Femur (tissue), 1 donor: ENCODE results near the gene RAPH1.
A peak's percentile ranks its signal among the peaks of the same experiment; 100 is the strongest.

Source experiments
- DNase-seq: peaks from one replicate; pipeline ENCODE4 v3.0.0-alpha.2; 2017

RAPH1 gene, protein sequence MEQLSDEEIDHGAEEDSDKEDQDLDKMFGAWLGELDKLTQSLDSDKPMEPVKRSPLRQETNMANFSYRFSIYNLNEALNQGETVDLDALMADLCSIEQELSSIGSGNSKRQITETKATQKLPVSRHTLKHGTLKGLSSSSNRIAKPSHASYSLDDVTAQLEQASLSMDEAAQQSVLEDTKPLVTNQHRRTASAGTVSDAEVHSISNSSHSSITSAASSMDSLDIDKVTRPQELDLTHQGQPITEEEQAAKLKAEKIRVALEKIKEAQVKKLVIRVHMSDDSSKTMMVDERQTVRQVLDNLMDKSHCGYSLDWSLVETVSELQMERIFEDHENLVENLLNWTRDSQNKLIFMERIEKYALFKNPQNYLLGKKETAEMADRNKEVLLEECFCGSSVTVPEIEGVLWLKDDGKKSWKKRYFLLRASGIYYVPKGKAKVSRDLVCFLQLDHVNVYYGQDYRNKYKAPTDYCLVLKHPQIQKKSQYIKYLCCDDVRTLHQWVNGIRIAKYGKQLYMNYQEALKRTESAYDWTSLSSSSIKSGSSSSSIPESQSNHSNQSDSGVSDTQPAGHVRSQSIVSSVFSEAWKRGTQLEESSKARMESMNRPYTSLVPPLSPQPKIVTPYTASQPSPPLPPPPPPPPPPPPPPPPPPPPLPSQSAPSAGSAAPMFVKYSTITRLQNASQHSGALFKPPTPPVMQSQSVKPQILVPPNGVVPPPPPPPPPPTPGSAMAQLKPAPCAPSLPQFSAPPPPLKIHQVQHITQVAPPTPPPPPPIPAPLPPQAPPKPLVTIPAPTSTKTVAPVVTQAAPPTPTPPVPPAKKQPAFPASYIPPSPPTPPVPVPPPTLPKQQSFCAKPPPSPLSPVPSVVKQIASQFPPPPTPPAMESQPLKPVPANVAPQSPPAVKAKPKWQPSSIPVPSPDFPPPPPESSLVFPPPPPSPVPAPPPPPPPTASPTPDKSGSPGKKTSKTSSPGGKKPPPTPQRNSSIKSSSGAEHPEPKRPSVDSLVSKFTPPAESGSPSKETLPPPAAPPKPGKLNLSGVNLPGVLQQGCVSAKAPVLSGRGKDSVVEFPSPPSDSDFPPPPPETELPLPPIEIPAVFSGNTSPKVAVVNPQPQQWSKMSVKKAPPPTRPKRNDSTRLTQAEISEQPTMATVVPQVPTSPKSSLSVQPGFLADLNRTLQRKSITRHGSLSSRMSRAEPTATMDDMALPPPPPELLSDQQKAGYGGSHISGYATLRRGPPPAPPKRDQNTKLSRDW

GRCh38 chr2:203535078-203535783, at the start of gene RAPH1:
TSS of gene RAPH1 (minus strand) at chr2:203535301. CDS start at chr2:203495353, 39,948 bp downstream.
- peak; percentile 92 for DNase-seq

DNA sequence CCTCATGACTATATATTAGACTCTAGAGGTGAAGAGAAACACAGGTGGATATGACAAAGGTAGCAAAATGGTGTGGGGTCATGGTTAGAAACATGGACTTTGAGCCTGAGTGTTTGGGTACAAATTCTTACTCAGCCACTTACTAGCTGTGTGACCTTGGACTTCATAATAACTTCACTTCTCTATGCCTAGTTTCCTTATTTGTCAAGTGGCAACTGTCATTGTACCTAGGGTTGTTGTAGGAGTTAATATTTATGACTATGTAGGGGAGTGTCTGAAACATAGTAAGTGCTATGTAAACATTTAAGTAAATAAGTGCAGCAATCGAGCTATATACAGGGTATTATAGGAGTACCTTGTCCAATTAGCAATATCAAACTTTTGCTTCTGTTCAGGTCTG, 49.7 kb upstream of the RAPH1 start:
- no peak for DNase-seq

DNA sequence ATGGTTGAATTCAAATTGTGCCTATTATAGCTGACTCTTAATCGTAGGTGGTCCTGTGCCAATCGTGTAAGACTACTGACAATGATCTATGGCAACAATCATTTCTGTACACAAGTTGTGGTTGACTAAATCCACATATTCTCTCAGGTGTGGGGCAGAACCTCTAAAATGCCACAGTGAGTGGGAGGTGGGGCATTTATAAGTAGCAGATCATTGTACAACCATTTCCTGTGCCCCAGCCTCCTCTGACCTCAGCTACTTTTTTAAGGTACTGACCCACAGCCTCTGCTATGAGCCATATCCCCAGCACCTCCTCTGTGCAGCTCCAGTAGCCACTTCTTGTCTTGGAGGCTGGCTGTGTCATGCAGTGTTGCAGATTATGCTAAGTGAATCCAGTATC, 48.6 kb upstream of the RAPH1 start:
- no peak for DNase-seq

GRCh38 chr2:203583084-203583695, 48.1 kb upstream of the RAPH1 start:
- no peak for DNase-seq

DNA sequence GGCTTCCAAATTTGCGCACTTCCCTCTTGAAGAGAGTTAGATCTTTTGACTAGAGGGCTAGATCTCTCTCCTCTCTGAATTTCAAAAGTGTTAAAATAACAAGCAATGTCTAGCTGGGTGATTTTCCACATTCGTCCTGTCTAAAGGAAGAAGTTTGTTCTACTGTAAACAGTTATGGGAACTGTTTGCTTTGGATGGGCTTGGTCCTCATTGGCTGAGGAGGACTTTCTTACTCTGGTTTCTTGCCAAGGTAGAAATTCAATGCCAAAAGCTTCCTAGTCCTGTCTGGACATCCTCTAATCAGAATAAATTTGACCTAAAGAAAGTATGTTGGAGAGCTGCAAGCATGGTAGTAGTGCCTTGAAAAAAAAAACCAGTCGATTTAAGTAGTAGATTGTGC, 47.4 kb upstream of the RAPH1 start:
- DNase-seq = peak; percentile 47

DNA sequence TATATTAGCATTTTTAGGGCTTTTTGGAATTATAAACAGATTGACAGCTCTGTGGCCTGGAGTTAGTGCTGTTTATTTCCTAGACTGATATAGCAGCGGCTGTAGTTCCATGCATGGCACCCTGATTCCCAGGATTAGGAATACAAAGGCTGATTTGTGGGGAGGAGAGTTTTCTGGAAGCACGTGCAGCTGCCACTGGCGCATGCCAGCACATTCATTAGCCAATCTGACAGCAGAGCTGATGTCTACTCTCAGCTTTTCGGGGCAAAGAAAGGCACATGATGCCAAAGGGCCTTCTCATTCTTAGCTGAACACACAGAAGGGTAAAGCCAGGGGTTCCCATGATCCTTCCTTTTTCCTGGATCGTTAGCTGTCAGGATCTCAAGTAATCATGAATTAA, 45.7 kb upstream of the RAPH1 start:
- peak; percentile 60 for DNase-seq

- DNase-seq = no peak
These were observed 44.6 kb upstream of the RAPH1 start for GRCh38 chr2:203579730-203580129.

GRCh38 chr2:203578759-203579643, 43.9 kb upstream of the RAPH1 start:
- DNase-seq = no peak

- DNase-seq = no peak
These were observed 39.7 kb upstream of the RAPH1 start for GRCh38 chr2:203574824-203575223.

- no peak for DNase-seq
These were observed 37.2 kb upstream of the RAPH1 start for GRCh38 chr2:203572316-203572715.

- DNase-seq = no peak
These were observed 34.7 kb upstream of the RAPH1 start for GRCh38 chr2:203569677-203570316.

DNA sequence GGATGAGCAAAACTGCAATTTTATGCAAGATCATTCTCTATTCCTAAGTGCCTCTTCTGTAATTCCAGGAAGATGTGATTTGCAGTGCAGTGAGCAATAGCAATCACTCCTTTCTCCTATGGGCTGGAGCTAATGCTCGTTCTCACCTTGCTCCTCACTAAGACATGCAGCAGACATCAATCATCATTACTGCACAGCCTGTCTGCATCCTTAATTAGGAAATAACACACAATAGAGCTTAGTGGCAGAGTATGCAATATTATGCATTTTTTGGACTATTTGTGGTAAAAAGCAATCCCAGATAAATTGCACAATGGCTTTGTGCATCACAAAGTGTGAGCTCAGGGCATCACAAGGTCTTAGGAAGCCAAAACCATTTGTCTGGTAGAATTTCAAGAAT, 32.6 kb upstream of the RAPH1 start:
- DNase-seq = no peak

DNA sequence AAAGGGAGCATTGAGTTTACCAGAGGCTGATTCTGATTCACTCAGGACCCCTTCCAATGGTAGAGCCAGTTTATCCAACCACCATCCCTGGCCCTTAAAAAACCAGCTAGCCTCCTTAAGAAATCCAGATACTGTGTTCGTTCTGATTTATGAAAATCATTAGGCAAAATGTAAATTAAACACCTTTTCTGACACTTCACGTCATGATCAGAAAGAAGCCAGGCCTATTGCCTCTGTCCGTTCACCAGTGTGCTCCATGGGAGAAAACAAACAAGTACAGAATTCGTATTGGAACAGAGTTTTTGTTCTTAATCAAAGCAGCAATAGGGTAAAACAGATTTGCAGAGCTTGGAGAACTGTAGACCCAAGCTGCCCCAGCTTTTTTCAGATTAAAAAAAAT, 31.1 kb upstream of the RAPH1 start:
- DNase-seq = no peak

GRCh38 chr2:203565076-203565475, 30.0 kb upstream of the RAPH1 start:
- DNase-seq = no peak

DNA sequence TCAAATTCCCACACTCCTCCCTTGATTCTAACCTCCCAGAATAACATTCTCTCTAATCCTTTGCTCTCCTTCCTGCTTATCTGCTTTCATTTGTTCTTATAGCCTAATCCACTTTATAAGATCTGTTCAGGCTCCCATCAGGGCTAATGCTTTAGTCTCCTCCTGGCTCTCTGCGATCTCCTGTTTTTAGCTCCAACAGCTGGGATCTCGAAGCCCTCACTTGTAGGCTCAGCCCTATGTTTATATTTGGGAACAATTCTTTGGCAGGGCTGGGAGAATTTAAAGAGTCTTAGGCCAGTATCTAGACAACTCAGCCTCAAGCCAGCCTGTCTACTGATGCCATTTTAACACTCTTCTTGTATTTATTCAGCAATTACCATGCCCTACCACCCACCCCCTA, 27.2 kb upstream of the RAPH1 start:
- DNase-seq = peak; percentile 28

GRCh38 chr2:203559641-203560040, 24.5 kb upstream of the RAPH1 start:
- DNase-seq = no peak

DNA sequence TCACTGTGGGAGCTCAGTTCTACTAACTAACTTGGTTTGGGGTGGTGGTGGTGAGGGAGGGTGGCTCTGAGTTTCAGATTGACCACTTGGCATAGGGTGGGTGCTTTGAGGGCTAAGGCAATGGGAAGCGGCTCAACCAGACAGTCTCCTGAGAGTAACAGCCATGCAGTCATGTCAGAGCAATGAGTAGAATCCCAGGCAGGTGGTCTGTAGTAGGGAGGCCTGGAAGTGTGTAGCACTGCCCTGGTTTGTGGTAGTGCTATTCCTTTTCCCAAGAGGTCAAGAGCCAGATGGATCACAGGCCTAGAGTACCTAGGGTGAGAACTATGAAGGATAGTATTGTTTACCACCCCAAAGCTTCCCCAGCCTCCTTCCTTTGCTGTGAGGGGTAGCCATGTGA, 18.7 kb upstream of the RAPH1 start:
- DNase-seq = no peak

DNA sequence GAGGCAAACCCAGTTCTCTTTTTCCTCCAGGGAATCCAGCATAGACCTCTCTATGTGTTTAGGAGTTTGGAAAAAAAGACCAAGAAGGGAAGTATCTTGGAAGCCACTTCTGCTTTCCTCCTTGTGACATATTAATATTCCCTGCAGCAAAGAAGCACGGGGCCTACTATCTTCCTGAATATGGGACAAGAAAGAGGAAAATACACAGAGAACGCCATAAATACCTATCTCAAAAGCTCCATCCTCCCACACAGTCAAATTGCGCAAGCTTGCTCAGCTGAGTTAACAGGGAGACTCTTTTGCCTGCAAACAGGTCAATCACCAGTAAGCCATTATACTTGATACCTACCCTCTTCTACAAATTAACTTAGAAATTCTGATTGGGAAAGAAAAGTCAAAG, 16.7 kb upstream of the RAPH1 start:
- no peak for DNase-seq

DNA sequence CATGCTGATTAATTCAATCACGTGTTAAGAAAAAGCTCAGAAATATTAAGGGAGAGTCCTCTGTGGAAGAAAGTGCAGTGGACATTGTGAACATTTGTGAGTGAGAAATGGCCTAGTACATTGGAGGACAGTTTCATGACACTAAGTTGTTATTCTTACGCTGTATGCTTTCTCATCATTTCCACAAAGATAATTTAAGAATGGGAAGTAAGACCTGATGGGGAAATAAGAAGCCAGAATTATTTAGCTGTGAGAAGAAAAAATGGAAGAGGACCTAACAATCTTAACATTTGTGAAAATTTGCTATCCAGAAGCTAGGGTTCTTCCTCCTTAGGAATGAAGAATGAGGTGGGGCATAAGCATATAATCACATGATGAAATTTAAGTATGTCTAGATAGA, 15.2 kb upstream of the RAPH1 start:
- no peak for DNase-seq

DNA sequence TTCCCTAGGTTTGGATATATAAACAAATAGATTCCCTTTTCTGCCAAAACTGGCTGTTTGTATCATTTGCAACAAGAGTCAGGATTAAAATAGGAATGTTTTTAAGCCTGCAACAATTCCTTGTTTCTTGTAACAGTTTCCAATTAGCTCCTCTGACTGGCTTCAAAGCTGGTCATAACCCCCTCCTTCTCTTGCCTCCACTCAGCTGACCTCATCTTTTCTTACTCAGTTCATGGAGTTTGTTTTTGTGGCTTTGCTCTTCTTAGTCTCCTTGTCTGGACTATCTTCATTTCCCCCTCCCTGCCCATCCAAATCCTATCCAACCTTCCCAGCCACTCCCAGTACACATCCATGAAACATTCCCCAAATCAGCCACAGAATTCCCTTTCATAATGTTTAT, 14.3 kb upstream of the RAPH1 start:
- DNase-seq = no peak

DNA sequence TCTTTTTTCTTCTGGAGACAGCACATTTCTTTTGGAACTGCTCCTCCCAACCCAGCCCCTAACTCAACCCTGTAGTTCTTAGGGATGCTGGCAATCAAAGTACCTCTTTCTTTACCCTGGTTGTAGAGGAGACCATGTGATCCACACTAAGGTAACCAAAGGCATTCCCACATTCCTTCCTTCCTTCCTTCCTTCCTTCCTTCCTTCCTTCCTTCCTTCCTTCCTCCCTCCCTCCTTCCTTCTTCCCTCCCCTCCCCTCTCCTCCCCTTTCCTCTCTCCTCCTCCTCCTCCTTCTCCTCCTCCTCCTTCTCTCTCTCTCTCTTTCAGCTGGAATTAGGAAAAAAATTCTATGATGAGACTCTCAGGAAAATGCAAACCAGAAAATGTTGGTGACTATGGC, 13.8 kb upstream of the RAPH1 start:
- DNase-seq = no peak
